Neuronal stem cell (in vitro differentiated cells): ENCODE results near the gene GNAS.

Experiments
- DNase-seq: peaks from one replicate; pipeline ENCODE4 v3.0.0-alpha.2; 2013; ENCODE audit warnings: low spot score
- H2AFZ ChIP-seq: one replicate; pipeline ENCODE4 v1.6.1; 2013; ENCODE audit warnings: mild to moderate bottlenecking, low read length, inconsistent platforms
- H2AK5ac ChIP-seq: 2 replicates; pipeline ENCODE4 v1.6.1; 2013; ENCODE audit warnings: low read depth, mild to moderate bottlenecking, inconsistent platforms, low read length, moderate library complexity, mixed read lengths
- H2BK120ac ChIP-seq: 2 replicates; pipeline ENCODE4 v1.6.1; 2013; ENCODE audit warnings: low read depth, mild to moderate bottlenecking, inconsistent platforms, low read length, moderate library complexity, mixed read lengths
- H2BK12ac ChIP-seq: one replicate; pipeline ENCODE4 v1.6.1; 2013; ENCODE audit warnings: low read length, inconsistent platforms
- H2BK15ac ChIP-seq: 2 replicates; pipeline ENCODE4 v1.6.1; 2013; ENCODE audit warnings: mild to moderate bottlenecking, low read length, inconsistent platforms, mixed read lengths
- H2BK5ac ChIP-seq: one replicate; pipeline ENCODE4 v1.6.1; 2013; ENCODE audit warnings: inconsistent platforms, mild to moderate bottlenecking, low read length, moderate library complexity
- H3K14ac ChIP-seq: one replicate; pipeline ENCODE4 v1.6.1; 2013; ENCODE audit warnings: low read length, inconsistent platforms
- H3K18ac ChIP-seq: 2 replicates; pipeline ENCODE4 v1.6.1; 2013; ENCODE audit warnings: low read length, inconsistent platforms
- H3K23ac ChIP-seq: 2 replicates; pipeline ENCODE4 v1.6.1; 2013; ENCODE audit warnings: low read depth, mild to moderate bottlenecking, mixed read lengths, low read length, inconsistent platforms; ENCODE audit not compliant: poor library complexity
- H3K27ac ChIP-seq: replicated peaks from 3 replicates; pipeline ENCODE4 v1.5.1; 2013; ENCODE audit warnings: low read length, inconsistent platforms
- H3K27me3 ChIP-seq, 3 experiments: 2 replicates each; pipeline ENCODE4 v1.6.1; 2013; ENCODE audit warnings: low read length in 3 of 3, mild to moderate bottlenecking in 2 of 3, inconsistent platforms in 1 of 3, low read depth in 1 of 3, mixed read lengths in 1 of 3, moderate library complexity in 1 of 3; ENCODE audit not compliant: control insufficient read depth in 3 of 3, insufficient read depth in 3 of 3
- H3K36me3 ChIP-seq, 2 donors: replicated peaks in 1 of 2; 2 replicates each; pipeline ENCODE4 v1.6.1; 2013; ENCODE audit warnings: low read length in 2 of 2; ENCODE audit not compliant: control insufficient read depth in 2 of 2, insufficient read depth in 2 of 2
- H3K4ac ChIP-seq: 2 replicates; pipeline ENCODE4 v1.6.1; 2013; ENCODE audit warnings: inconsistent platforms, mild to moderate bottlenecking, low read length, moderate library complexity
- H3K4me1 ChIP-seq, 2 donors: 1 replicate in 1 of 2; 2 replicates in 1 of 2; pipeline ENCODE4 v1.6.1; 2013; ENCODE audit warnings: low read length in 2 of 2, low read depth in 1 of 2; ENCODE audit not compliant: control insufficient read depth in 2 of 2, insufficient read depth in 1 of 2
- H3K4me2 ChIP-seq: one replicate; pipeline ENCODE4 v1.6.1; 2013; ENCODE audit warnings: mild to moderate bottlenecking, low read length, inconsistent platforms; ENCODE audit not compliant: insufficient read depth, poor library complexity, severe bottlenecking
- H3K4me3 ChIP-seq, 2 donors: 2 replicates each; pipeline ENCODE4 v1.5.1; 2013; ENCODE audit warnings: low read length in 2 of 2, mild to moderate bottlenecking in 2 of 2, inconsistent platforms in 1 of 2, moderate library complexity in 1 of 2
- H3K79me1 ChIP-seq: one replicate; pipeline ENCODE4 v1.6.1; 2013; ENCODE audit warnings: low read depth, mild to moderate bottlenecking, inconsistent platforms, low read length, moderate library complexity
- H3K9ac ChIP-seq: one replicate; pipeline ENCODE4 v1.6.1; 2013; ENCODE audit warnings: mild to moderate bottlenecking, low read depth, low read length, inconsistent platforms; ENCODE audit not compliant: poor library complexity
- H3K9me3 ChIP-seq, 2 donors: replicated peaks in 1 of 2; 2 replicates each; pipeline versions ENCODE3 to v1.6.1; 2013; ENCODE audit warnings: low read length in 2 of 2, mild to moderate bottlenecking in 2 of 2, inconsistent platforms in 1 of 2, low read depth in 1 of 2, mixed read lengths in 1 of 2, moderate library complexity in 1 of 2; ENCODE audit not compliant: control insufficient read depth in 2 of 2, insufficient read depth in 1 of 2
- H4K8ac ChIP-seq: one replicate; pipeline ENCODE4 v1.6.1; 2013; ENCODE audit warnings: low read depth, mild to moderate bottlenecking, inconsistent platforms, low read length, moderate library complexity
- H4K91ac ChIP-seq: one replicate; pipeline ENCODE4 v1.6.1; 2013; ENCODE audit warnings: low read length, low read depth, mild to moderate bottlenecking, inconsistent platforms; ENCODE audit not compliant: poor library complexity
- WGBS, 2 donors: extraction: QIAGEN DNeasy Blood & Tissue Kit; methylation state at CpG; one replicate each; pipeline ENCODE4 v1.1.7; 2013; ENCODE audit warnings: missing lambda C conversion rate in 2 of 2, mixed read lengths in 1 of 2; ENCODE audit not compliant: insufficient read length in 2 of 2, insufficient replicate concordance in 1 of 2; ENCODE audit errors: extremely low coverage in 2 of 2; 5-methylcytosine and 5-hydroxymethylcytosine counted together

GNAS gene

GRCh38 chr20:58853466-58853865 lies 950 bp downstream of the GNAS start:
- no peak overlapping the region for H3K14ac ChIP-seq
- H3K79me1 ChIP-seq, result peaks cover 3% of the 10 kb centered on the region
- peak overlapping the region; percentile 32 for H3K23ac ChIP-seq
- no peak overlapping the region for H3K27ac ChIP-seq
- H3K9me3 ChIP-seq, result peaks cover 3 to 11% of the 10 kb centered on the region in 2 donors
- no peak overlapping the region for H4K91ac ChIP-seq
- H2BK12ac ChIP-seq, result no peak overlapping the region
- peaks cover 0 to 4% of the 10 kb centered on the region in 2 donors for H3K4me1 ChIP-seq
- H2BK15ac ChIP-seq, result peak overlapping the region; percentile 46
- no CpG with 5 or more reads among the region's 6 CpGs for WGBS, 2 donors
- H2AFZ ChIP-seq, result peak overlapping the region; percentile 73
- no peak overlapping the region for H3K18ac ChIP-seq
- no peak overlapping the region for H4K8ac ChIP-seq
- H2AK5ac ChIP-seq, result peak overlapping the region; percentile 81
- H3K36me3 ChIP-seq, result no peaks in the 10 kb centered on the region
- H3K27me3 ChIP-seq, result peaks cover 17 to 94% (median 59%) of the 10 kb centered on the region in 3 experiments
- no peak overlapping the region for H3K4ac ChIP-seq
- no peak overlapping the region for H2BK5ac ChIP-seq
- no peak for DNase-seq
- H2BK120ac ChIP-seq, result no peak overlapping the region
- no peak overlapping the region for H3K4me2 ChIP-seq
- no peak overlapping the region for H3K9ac ChIP-seq
- no peak overlapping the region for H3K4me3 ChIP-seq

GRCh38 chr20:58853976-58854637 lies 1.6 kb downstream of the GNAS start:
- Histone ChIP-seq H3K4me1 (peaks cover 0 to 4% of the 10 kb centered on the region in 2 donors), H3K23ac (no peak overlapping the region), H3K4ac (no peak overlapping the region), H3K9me3 (peaks cover 3 to 11% of the 10 kb centered on the region in 2 donors), H2AFZ (peak overlapping the region; percentile 73), H3K4me3 (no peak overlapping the region), H3K27ac (no peak overlapping the region), H4K8ac (no peak overlapping the region), H3K18ac (peak overlapping the region; percentile 27), H3K14ac (no peak overlapping the region), H3K9ac (no peak overlapping the region), H3K27me3 (peaks cover 17 to 94% (median 59%) of the 10 kb centered on the region in 3 experiments), H2BK5ac (no peak overlapping the region), H2AK5ac (peak overlapping the region; percentile 81), H4K91ac (no peak overlapping the region), H2BK15ac (peak overlapping the region; percentile 46), H3K36me3 (no peaks in the 10 kb centered on the region), H2BK120ac (no peak overlapping the region), H2BK12ac (no peak overlapping the region), H3K4me2 (peak overlapping the region; percentile 48), H3K79me1 (peaks cover 3% of the 10 kb centered on the region)
- no peak for DNase-seq
- no CpG with 5 or more reads among the region's 63 CpGs for WGBS, 2 donors

- Histone ChIP-seq H3K36me3 (no peaks in the 10 kb centered on the region), H3K27me3 (peaks cover 17 to 91% (median 59%) of the 10 kb centered on the region in 3 experiments), H2BK120ac (no peak overlapping the region), H3K79me1 (peaks cover 3% of the 10 kb centered on the region), H3K18ac (peak overlapping the region; percentile 59), H3K4ac (no peak overlapping the region), H3K4me3 (peak overlapping the region in 1 of 2 donors; percentile 61), H3K23ac (peak overlapping the region; percentile 82), H4K91ac (no peak overlapping the region), H3K27ac (no peak overlapping the region), H3K4me2 (peak overlapping the region; percentile 48), H3K14ac (no peak overlapping the region), H3K9ac (no peak overlapping the region), H3K9me3 (peaks cover 3 to 11% of the 10 kb centered on the region in 2 donors), H4K8ac (no peak overlapping the region), H2BK5ac (no peak overlapping the region), H2AK5ac (no peak overlapping the region), H2AFZ (peak overlapping the region; percentile 73), H2BK12ac (no peak overlapping the region), H3K4me1 (peaks cover 0 to 4% of the 10 kb centered on the region in 2 donors), H2BK15ac (peak overlapping the region; percentile 91)
- WGBS, 2 donors, result no CpG with 5 or more reads among the region's 75 CpGs
- no peak for DNase-seq
Measured at GRCh38 chr20:58854638-58855471, 2.3 kb downstream of the GNAS start.
